T-helper 1 cell treated with Interleukin-12 subunit alpha and Interleukin-12 subunit beta and Interleukin-4 antibody, amounts not matched to agents 30 μg/mL and 1 μg/mL, for 36 hours (primary cell): Measurements from ENCODE around the gene STAC2.

Source experiments
- H3K27ac Mint-ChIP-seq: one replicate; pipeline ENCODE4 v1.8.0; 2021; ENCODE audit warnings: mild to moderate bottlenecking, mixed read lengths
- H3K27me3 Mint-ChIP-seq: one replicate; pipeline ENCODE4 v1.8.0; 2021; ENCODE audit warnings: low read depth, mixed read lengths
- H3K36me3 Mint-ChIP-seq: one replicate; pipeline ENCODE4 v1.8.0; 2021; ENCODE audit warnings: low read depth, mixed read lengths
- H3K4me1 Mint-ChIP-seq: one replicate; pipeline ENCODE4 v1.8.0; 2021; ENCODE audit warnings: low read depth, mixed read lengths
- H3K4me3 Mint-ChIP-seq: one replicate; pipeline ENCODE4 v1.8.0; 2021; ENCODE audit warnings: mild to moderate bottlenecking, moderate library complexity, mixed read lengths
- H3K9me3 Mint-ChIP-seq: one replicate; pipeline ENCODE4 v1.8.0; 2021; ENCODE audit warnings: mixed read lengths

Gene STAC2

DNA sequence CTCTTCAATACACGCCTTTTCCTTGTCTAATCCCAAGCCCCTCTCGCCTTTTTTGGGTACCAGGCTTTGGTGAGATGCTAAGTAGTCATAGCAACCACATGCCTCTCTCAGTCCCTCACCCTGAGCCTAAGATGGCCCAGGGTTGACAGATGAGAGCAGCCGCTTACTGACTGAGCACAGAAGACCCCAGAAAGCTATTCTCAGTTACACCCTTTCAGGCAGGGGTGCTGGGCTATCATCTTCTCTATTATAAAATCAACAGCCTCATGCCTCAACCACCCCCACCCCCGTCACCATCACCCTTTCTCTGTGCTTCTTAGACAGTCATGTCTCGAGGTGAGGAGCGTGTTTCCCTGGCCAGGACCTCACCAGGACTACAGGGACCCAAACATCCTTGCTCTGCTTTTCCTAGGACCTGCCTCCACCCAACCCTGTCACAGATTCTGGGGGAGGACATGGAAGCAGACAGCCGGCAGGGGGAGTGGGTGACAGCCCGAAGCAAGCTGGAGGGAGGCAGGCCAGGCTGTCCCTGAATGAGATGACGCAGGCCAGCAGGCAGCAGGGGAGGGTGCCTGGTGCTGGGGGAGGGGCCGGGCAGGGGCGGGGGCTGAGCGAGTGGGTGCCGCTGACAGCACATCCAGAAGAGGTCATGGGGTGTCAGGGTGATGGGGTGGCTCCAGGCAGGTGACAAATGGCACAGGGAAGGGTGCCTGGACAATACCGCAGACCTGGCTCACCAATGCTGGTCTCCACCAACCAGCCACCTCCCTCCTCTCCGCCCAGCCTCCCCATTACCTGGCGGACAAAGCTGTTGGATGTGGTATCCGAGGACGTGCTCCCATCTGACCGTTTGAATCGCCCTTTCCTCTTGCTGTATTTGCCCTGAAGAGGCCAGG lies 31.4 kb downstream of the STAC2 start:
- H3K27me3 Mint-ChIP-seq, result no peaks in the 10 kb centered on the region
- peaks cover 14% of the 10 kb centered on the region for H3K36me3 Mint-ChIP-seq
- H3K4me1 Mint-ChIP-seq, result peaks cover 35% of the 10 kb centered on the region
- H3K27ac Mint-ChIP-seq, result no peak overlapping the region
- H3K9me3 Mint-ChIP-seq, result no peaks in the 10 kb centered on the region
- H3K4me3 Mint-ChIP-seq, result no peak overlapping the region

DNA sequence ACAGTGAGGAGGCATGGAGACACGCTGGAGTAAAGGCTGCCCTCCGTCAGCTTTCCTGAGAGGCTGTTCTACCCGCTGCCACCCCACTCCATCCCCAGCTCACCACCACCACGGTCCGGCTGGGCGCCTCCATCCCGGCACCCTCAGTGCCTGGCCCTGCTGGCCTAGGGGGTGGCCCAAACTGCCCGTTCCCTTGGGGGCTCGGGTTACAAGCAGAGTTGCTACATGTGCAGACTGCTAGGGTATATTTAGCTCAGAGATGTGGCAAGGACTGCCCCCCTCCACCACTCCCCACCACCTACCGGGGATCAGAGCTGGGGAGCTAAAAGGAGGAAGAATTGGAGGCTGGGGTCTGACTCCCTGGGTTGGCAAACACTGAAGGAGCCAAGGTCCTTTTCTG lies 32.4 kb downstream of the STAC2 start:
- Mint-ChIP-seq H3K4me1 (peaks cover 29% of the 10 kb centered on the region), H3K4me3 (no peak overlapping the region), H3K36me3 (peaks cover 14% of the 10 kb centered on the region), H3K27me3 (no peaks in the 10 kb centered on the region), H3K27ac (no peak overlapping the region), H3K9me3 (no peaks in the 10 kb centered on the region)

DNA sequence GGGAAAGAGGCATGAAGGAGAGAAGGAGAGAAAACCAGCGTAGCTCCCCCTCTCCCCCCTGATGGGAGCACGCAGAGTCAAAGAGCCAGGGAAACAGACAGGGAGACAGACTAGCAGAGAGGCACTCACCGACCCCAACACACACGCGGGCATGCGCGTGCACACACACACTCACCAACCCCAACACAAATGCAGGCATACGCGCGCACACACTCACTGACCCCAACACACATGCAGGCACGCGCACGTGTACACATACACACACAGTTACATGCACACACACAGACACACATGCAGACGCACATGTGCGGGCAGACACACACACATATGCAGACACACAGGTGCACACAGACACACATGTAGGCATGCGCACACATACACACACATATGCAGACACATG lies 32.8 kb downstream of the STAC2 start:
- H3K36me3 Mint-ChIP-seq, result peaks cover 14% of the 10 kb centered on the region
- H3K27ac Mint-ChIP-seq, result peak overlapping the region; percentile 9
- H3K4me3 Mint-ChIP-seq, result no peak overlapping the region
- H3K27me3 Mint-ChIP-seq, result no peaks in the 10 kb centered on the region
- H3K4me1 Mint-ChIP-seq, result peaks cover 25% of the 10 kb centered on the region
- no peaks in the 10 kb centered on the region for H3K9me3 Mint-ChIP-seq

DNA sequence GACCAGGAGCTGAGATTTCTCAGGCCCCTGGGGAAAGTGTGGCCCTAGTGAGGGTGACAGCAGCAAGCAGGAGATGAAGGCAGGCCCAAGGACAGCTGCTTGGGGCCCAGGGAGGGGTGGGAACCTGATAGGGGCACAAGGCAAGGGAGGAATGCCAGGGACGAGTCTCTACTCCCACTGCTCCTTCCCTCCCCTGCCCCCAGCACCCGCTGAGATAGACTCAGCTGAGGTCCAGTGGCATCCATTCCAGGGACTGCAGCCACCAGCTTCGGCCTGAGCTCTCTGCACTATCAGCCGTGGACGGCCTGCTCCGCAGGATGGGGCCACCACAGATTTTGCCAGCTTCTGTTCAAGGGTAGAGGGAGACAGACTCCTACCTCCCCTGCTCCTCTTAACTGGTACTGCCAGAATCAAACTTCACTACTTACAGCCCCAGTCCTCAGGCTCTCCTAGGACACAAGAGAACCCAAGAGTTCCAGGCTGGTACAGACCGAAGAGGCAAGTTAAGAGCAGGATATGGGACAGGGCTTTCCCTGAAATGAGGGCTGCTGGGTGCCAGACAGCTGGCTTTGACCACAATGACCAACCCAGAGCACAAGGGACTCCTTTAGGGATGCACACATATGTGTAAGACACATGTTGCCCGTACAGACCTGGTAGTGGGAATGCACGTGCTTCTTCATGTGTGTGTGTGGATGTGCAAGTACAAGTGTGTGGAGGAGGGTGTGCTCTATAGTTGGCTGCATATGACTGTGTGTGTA lies 33.8 kb downstream of the STAC2 start:
- no peaks in the 10 kb centered on the region for H3K27me3 Mint-ChIP-seq
- no peak overlapping the region for H3K4me3 Mint-ChIP-seq
- H3K27ac Mint-ChIP-seq, result peak overlapping the region; percentile 43
- peaks cover 25% of the 10 kb centered on the region for H3K4me1 Mint-ChIP-seq
- H3K9me3 Mint-ChIP-seq, result no peaks in the 10 kb centered on the region
- H3K36me3 Mint-ChIP-seq, result peaks cover 14% of the 10 kb centered on the region

DNA sequence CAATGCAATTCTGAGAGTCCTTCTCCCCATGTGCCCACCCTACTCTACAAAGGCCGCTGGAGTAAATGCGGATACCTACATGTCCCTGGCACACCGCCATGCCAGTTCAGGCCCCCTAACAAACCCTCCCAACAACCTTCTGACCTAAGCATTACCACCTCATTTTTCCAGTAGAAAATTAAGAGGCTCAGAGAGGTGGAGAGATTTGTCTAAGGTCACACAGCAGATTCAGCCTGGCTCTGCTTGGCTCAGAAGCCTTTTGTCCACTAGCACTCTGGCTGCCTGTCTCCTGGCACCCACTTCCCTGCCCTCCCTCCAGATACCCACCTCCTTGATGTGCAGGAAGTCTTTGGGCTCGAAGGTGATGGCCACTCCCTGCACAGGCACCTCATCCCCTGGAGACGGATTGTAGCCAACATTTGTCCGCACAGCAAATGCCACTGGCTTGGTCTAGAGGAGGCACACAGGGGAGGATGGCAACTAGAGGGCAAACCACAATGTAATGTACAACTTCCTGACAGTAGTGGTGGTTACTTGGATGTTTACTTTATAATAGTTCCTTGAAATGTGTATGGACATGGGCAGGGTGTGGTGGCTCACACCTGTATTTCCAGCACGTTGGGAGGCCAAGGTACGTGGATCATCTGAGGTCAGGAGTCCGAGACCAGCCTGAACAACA lies 38.5 kb downstream of the STAC2 start:
- Mint-ChIP-seq H3K4me1 (peaks cover 1% of the 10 kb centered on the region), H3K9me3 (no peaks in the 10 kb centered on the region), H3K4me3 (no peak overlapping the region), H3K36me3 (peaks cover 19% of the 10 kb centered on the region), H3K27me3 (no peaks in the 10 kb centered on the region), H3K27ac (no peak overlapping the region)

DNA sequence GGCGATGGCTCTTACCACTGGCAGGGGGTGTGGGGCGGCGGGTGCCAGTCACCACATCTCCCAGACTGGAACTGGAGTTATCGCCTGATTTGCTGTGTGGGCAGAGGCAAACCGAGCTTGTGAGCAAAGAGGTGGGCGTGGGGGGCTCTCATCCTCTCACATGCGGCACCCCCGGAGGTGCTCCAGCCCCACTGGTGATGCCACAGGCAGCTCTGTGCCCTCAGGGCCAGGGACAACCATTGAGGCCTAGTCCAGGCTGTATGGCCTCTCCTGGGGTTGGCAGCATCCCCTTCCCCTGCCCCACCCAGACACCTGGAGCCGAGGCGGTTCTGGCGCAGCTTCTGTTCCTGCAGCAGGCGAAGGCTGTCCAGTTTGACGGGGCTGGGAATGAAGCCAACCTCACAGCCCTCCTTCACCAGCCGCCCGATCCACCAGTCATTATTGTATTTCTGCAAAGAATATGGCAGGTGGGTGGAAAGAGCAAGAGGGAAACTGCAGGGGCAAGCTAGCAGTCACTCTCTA lies 39.2 kb downstream of the STAC2 start:
- Mint-ChIP-seq H3K36me3 (peaks cover 18% of the 10 kb centered on the region), H3K27ac (no peak overlapping the region), H3K27me3 (no peaks in the 10 kb centered on the region), H3K9me3 (no peaks in the 10 kb centered on the region), H3K4me3 (no peak overlapping the region), H3K4me1 (no peaks in the 10 kb centered on the region)

DNA sequence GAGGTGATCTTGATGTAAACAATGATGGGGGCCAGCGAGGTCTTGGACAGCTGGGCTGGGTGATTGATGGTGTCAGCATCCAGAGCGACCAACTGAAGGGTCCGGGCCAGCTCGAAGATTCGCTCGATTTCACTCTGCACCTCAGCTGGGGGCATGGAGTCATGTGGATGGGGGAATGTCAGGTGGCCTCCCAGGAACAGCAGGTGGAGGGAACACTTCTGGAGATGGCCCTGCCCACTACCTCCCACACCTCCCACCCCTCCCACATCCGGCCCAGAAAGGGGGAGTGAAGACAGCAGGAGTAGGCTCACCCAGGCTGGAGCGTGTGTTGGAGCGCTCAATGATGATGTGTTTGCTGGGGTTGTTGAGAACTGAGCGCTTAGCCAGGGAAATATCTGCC lies 42.0 kb downstream of the STAC2 start:
- H3K4me3 Mint-ChIP-seq, result no peak overlapping the region
- H3K9me3 Mint-ChIP-seq, result no peaks in the 10 kb centered on the region
- H3K27me3 Mint-ChIP-seq, result no peaks in the 10 kb centered on the region
- no peaks in the 10 kb centered on the region for H3K4me1 Mint-ChIP-seq
- H3K36me3 Mint-ChIP-seq, result peaks cover 18% of the 10 kb centered on the region
- no peak overlapping the region for H3K27ac Mint-ChIP-seq

DNA sequence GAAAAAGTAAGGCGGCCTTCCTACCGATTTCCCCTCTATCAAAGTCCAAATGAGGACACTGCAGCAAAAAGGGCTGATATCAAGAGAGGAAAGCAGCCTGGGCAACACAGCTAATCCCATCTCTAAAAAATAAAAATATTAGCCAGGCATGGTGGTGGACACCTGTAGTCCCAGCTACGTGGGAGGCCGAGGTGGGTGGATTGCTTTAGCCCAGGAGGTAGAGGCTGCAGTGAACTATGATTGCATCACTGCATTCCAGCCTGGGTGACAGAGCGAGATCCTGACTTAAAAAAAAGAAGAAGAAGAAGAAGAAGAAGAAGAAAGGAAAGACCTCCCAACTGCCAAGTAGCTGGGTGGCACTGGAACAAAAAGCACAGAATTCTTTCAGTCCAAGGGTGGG lies 42.7 kb downstream of the STAC2 start:
- Mint-ChIP-seq H3K27ac (no peak overlapping the region), H3K9me3 (no peaks in the 10 kb centered on the region), H3K4me1 (no peaks in the 10 kb centered on the region), H3K4me3 (no peak overlapping the region), H3K36me3 (peaks cover 20% of the 10 kb centered on the region), H3K27me3 (no peaks in the 10 kb centered on the region)

DNA sequence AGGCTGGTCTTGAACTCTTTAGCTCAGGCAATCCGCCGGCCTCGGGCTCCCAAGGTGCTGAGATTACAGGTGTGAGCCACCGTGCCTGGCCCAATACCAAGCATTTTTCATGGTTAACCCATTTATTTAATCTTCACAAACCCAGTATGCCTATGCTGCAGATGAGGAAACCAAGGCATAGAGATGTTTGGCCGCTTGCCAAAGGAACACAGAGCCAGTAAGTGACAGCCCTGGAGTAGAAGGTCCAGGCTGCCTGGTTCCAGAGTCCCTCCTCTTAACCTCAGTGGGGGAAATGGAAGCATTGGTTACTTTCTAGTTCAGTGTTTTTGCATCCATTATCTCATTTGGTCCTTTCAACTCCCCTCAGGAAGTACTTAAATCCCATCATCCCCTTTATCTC lies 44.4 kb downstream of the STAC2 start:
- peaks cover 2% of the 10 kb centered on the region for H3K4me1 Mint-ChIP-seq

DNA sequence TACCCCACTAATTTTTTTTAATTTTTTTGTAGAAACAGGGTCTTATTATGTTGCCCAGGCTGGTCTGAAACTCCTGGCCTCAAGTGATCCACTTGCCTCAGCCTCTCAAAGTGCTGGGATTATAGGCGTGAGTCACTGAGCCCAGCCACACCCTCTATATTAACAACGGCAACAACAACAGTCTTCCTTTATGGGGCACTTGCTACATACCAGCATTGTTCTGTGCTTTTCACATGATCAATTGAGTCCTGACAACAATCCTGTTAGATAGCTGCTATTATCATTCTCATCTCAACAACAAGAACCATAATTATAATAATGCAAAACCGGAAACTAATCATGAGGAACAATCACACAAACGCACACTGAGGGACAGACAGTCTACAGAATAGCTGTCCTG lies 47.2 kb downstream of the STAC2 start:
- H3K27ac Mint-ChIP-seq, result no peak overlapping the region
- H3K9me3 Mint-ChIP-seq, result no peaks in the 10 kb centered on the region
- H3K36me3 Mint-ChIP-seq, result peaks cover 14% of the 10 kb centered on the region
- H3K27me3 Mint-ChIP-seq, result no peaks in the 10 kb centered on the region
- peaks cover 4% of the 10 kb centered on the region for H3K4me1 Mint-ChIP-seq
- H3K4me3 Mint-ChIP-seq, result no peak overlapping the region

More for the DNA sequence above, 44.4 kb downstream of the STAC2 start:
- Mint-ChIP-seq H3K36me3 (peaks cover 21% of the 10 kb centered on the region), H3K27ac (no peak overlapping the region), H3K27me3 (no peaks in the 10 kb centered on the region), H3K9me3 (no peaks in the 10 kb centered on the region), H3K4me3 (no peak overlapping the region)

DNA sequence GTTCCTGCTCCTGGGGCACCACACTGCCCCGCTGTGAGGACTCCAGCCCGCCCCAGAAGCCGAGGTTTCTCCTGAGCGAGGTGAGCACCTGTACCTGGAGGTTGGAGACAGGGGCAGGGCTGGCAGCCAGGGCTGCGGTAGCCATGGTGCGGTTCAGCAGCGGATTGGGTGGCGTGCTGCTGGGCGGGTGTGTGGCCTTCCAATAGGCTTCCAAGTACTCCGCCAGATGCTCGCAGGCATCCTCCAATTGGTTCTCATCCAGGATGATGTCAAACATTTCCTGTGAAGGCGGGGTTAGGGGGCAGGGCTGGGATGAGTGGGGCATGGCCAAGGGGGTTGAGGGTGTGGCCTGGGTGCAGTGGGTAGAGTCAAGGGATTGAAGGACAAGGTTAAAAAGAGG lies 48.5 kb downstream of the STAC2 start:
- Mint-ChIP-seq H3K9me3 (no peaks in the 10 kb centered on the region), H3K36me3 (peaks cover 5% of the 10 kb centered on the region), H3K27me3 (peaks cover under 1% of the 10 kb centered on the region), H3K4me1 (peaks cover 6% of the 10 kb centered on the region), H3K27ac (no peak overlapping the region), H3K4me3 (no peak overlapping the region)

DNA sequence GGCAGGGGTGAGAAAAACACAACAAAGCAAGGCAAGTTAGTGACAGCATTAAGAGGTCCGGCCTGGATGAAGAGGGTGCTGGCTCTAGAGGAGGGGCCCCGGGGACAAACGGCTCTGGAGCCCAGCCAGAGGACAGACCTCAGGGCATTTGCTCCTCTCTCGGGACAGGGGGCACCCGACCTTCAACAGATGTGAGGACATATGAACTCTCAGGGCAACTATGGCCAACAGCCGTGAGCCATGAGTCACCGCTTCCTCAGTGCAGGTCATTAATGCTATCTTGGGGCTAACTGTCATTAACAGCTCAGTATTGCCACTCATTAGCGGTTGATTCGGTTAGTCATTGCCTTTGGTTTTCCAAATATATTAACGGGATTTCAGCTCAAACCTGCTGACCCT lies 50.1 kb downstream of the STAC2 start:
- H3K4me1 Mint-ChIP-seq, result peaks cover 13% of the 10 kb centered on the region
- no peaks in the 10 kb centered on the region for H3K9me3 Mint-ChIP-seq
- H3K36me3 Mint-ChIP-seq, result peaks cover 5% of the 10 kb centered on the region
- H3K4me3 Mint-ChIP-seq, result no peak overlapping the region
- peaks cover 8% of the 10 kb centered on the region for H3K27me3 Mint-ChIP-seq
- no peak overlapping the region for H3K27ac Mint-ChIP-seq

DNA sequence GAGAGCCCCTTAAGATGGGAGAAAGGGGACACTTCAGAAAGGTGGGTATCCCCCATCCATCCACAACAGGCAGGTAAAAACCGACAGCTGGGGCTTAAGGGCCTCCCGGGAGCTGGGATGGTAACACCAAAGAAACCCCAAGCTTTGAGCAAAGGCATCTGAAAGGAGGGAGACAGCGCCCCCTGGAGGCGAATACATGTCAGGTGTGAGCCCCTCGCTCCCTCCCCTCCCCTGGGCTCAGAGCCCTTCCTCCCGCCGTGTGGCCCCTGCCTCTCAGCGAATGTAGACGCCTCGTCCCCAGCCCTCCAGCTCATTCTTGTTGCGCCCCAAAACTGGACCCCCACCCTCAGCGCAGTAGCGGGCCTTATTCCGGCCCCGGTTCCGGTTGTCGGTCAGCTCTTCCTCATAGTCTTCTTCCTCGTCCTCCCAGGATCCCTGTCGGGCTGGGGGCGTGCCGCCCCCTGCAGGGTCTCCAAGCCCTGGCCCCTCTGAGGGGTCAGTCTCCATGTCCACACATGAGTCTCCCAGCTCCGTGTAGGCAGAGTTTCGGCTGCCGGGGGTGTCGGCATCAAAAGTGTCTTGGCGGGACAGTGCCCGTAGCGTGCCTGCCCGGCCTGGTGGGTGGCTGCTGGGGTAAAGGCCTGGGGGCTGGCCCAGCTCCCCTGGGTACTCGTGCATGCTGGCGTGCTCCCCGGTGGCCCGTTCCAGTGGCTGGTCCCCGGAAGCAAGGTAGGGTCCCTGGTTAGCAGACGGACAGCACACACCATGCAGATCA lies 50.6 kb downstream of the STAC2 start:
- H3K27ac Mint-ChIP-seq, result no peak overlapping the region
- H3K27me3 Mint-ChIP-seq, result peaks cover 13% of the 10 kb centered on the region
- H3K9me3 Mint-ChIP-seq, result no peaks in the 10 kb centered on the region
- peaks cover 13% of the 10 kb centered on the region for H3K4me1 Mint-ChIP-seq
- no peak overlapping the region for H3K4me3 Mint-ChIP-seq
- H3K36me3 Mint-ChIP-seq, result peaks cover 5% of the 10 kb centered on the region
